Femur (tissue), 1 donor: ENCODE measurements around the gene GZMM.

Source experiments
- DNase-seq: peaks from one replicate; pipeline ENCODE4 v3.0.0-alpha.2; 2017

The GZMM gene

GRCh38 chr19:543910-544608, at the start of gene GZMM:
GZMM (plus strand) TSS chr19:544053; CDS start chr19:544072, 19 bp downstream.
- no peak for DNase-seq

GRCh38 chr19:494171-495080, 49.4 kb upstream of the GZMM start:
- peak; percentile 36 for DNase-seq

- no peak for DNase-seq
Observed at GRCh38 chr19:495081-495401, 48.8 kb upstream of the GZMM start.

GRCh38 chr19:495402-496111, 48.3 kb upstream of the GZMM start:
- peak; percentile 58 for DNase-seq

GRCh38 chr19:496112-496665, 47.7 kb upstream of the GZMM start, which contains the start of gene MADCAM1:
MADCAM1 (plus strand) TSS chr19:496486; CDS start chr19:496500, 14 bp downstream.
- DNase-seq: peak; percentile 24

- DNase-seq: no peak
Observed at GRCh38 chr19:496986-497385, 46.9 kb upstream of the GZMM start.

- DNase-seq: peak; percentile 16
Observed at GRCh38 chr19:497491-497868, 46.4 kb upstream of the GZMM start.

GRCh38 chr19:497869-498510, 45.9 kb upstream of the GZMM start:
- DNase-seq: no peak

- DNase-seq: peak; percentile 21
Observed at GRCh38 chr19:498511-498891, 45.4 kb upstream of the GZMM start.

- DNase-seq: no peak
Observed at GRCh38 chr19:498977-499623, 44.8 kb upstream of the GZMM start.

- peak; percentile 17 for DNase-seq
Observed at GRCh38 chr19:501646-502045, 42.2 kb upstream of the GZMM start.

- DNase-seq: no peak
Observed at GRCh38 chr19:504616-505015, 39.2 kb upstream of the GZMM start.

GRCh38 chr19:506404-507285, 37.2 kb upstream of the GZMM start:
- peak; percentile 99 for DNase-seq

- peak; percentile 86 for DNase-seq
Observed at GRCh38 chr19:507286-508203, 36.3 kb upstream of the GZMM start, which contains the start of gene TPGS1. TPGS1 (plus strand) TSS chr19:507497; CDS start chr19:507507, 10 bp downstream.

GRCh38 chr19:508204-509150, 35.4 kb upstream of the GZMM start:
- DNase-seq: peak; percentile 33

GRCh38 chr19:510606-511100, 33.2 kb upstream of the GZMM start:
- DNase-seq: peak; percentile 88

GRCh38 chr19:511101-511851, 32.6 kb upstream of the GZMM start:
- peak; percentile 79 for DNase-seq
